ENCODE data around the gene ARID1B.
A peak's percentile ranks its signal among the peaks of the same experiment; 100 is the strongest.

The ARID1B gene

DNA sequence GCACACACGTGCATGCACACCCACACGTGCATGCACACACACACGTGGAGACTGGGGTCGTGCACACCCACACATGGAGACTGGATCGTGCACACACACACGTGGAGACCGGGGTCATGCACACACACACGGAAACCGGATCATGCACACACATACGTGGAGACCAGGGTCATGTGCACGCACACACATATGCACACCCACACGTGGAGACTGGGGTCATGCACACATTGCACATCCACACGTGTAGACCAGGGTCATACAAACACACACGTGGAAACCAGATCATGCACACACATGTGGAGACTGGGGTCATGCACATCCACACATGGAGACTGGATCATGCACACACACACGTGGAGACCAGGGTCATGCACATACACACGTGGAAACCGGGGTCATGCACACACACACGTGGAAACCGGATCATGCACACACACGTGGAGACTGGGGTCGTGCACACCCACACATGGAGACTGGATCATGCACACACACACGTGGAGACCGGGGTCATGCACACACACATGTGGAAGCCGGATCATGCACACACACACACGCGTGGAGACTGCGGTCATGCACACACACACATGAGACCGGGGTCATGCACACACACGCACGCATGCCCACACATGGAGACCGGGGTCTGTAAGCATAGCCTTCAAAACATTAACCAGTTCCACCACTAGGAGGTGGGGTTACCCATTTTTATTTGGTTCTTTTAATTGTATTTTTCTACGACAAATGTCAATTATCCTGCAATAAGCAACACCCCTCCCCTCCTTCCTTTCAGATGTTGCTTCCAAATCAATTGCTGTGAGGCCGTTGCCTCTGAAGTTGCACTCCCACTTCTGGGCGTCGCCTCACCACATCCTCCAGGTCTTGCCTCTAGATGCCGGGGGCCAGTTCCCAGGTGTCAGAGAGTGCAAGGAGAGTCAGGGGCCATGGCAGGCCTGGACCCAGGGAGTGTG lies 450.3 kb downstream of the ARID1B start:
- DNase-seq (ENCODE audit: low read depth), result no peak

DNA sequence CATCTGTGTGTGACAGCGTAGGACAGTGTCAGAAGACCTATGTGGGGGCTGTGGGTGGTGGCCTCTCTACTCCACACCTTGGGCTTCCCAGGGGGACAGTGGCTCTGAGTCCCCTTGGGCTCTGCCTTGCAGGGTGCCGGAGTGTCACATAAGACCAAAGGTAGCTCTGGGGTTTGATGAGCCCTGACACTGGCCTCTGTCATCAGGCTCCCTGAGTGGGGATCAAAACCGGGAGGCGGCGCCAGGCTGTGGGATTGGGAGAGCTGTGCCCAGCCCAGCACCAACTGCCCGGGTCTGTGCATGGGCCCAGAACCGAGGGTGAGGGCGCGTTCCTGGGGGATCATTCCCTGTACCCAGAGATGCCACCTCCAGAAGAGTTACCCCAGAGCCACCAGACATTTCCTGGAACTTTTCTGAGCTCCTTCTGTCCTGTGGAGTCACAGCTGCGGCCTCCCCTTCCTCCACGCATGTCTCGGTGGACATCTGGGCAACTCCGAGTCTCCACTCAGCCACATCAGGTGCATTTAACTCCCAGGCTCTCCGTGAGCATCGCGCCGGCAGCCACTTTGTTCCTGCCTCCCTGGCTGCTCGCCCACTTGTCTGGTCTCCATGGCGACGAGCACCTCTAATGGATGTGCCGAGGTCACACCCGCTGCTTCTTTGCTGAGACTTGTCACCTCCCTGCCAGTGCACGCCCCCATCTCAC lies 451.4 kb downstream of the ARID1B start:
- DNase-seq (ENCODE audit: low read depth), result no peak

DNA sequence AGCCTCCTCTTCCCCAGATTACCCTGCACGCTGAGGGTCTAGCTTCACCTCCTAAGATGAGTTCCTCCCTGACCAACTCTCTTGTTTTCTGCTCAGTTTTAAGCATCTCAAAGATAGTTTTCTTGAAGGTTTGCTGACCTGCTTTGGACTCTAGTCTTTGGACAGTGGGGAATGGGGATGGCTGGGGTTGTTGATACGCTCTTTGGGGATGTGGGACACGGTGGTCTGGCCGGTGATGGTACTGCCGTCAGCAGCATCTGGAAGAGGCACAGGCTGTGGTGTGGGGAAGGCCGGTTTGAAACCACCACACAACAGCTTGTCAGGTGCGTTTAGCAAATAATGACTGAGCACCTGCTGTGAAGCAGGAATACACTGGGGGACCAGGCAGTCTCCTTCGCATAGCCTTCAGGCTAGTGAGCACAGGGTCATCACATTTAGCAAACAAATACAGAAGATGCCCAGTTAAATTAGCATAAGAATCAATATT lies 452.0 kb downstream of the ARID1B start:
- DNase-seq (ENCODE audit: low read depth), result no peak

DNA sequence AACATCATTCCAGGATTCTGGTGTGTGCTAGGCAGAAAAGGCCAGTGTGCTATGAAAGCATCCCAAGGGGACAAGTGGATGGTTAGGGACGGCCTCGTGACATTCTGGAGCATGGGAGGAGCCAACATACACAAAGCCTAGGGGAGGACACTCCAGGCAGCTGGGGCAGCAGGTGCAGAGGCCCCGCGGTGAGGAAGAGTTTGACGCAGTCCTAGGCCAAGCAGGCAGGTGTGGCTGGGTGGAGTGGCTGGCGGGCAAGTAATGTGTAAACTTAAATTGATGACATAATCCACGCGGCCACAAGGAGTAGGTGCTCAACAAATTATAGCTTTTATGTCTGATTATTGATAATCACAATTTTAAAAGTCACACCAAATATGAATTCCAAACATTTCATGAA lies 452.5 kb downstream of the ARID1B start:
- DNase-seq (ENCODE audit: low read depth), result no peak

DNA sequence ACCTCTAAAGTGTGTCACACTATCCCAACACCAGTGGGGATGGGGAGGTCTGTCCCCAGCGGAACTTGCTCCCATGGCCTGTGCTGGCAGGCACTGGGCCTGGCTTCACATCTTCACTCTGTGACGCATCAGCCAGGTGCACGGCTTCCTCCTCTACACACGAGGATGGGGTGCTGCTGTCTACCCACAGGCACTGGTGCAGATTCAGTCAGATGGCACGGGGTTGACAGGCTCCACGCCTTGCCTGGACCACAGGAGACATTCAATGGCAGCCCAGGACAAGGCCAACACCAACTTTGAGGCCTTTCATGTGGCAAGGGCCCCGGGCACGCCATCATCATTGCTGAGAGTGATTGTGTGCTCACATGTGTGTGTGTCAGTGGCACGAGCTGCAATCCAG lies 453.7 kb downstream of the ARID1B start:
- DNase-seq (ENCODE audit: low read depth), result no peak

DNA sequence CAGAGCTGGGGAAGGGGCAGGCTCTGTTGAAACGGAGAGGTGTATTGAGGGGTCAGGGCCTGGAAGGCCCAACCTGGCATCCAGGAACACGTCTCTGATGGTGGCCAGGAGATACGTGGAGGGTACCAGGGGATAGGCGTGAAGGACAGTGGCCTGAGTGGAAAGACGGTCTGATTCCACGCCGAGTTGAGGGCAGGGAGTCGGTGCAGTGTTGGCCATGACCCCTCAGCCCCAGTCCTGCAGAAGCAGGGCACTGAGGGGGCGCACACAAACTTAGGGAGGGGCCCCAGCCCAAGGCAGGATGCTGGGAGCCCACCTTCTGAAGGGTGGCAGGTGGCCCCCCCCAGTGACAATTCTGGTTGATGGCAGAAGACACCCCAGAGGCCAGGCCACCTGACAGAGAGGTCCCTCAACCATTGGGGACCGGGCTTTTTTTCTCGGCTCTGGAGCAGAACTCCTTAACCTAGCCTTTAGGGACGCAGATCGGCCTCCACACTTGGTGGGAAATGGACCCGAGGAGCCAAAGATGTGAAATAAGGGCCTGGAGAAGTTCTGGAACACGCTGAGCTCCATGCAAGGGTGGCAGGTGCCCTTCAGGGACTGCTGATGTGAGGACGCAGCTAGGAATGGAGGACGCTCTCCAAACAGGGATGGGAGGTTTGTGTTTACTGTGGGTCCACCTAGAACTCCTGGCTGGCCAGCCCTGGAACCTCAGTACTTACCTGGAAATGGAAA lies 455.1 kb downstream of the ARID1B start:
- no peak for DNase-seq (ENCODE audit: low read depth)

DNA sequence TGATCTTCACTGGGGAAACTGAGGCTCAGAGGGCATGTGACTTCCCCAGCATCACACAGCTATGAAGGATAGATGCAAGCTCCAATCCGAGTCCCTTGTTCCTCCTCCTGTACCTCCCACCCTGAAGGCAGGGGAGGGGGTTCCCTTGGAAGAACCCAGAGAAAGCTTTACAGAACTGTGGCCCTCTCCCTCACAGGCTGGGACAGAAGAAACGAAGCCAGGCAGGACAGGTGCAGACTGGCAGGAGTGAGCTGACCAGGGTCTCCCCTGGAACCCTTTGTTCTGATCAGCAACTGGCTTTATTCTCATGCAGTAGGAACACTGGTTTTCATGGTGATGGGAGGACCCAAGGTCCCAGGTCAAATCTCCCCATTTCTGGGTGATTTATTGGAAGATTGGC lies 456.0 kb downstream of the ARID1B start:
- no peak for DNase-seq (ENCODE audit: low read depth)

DNA sequence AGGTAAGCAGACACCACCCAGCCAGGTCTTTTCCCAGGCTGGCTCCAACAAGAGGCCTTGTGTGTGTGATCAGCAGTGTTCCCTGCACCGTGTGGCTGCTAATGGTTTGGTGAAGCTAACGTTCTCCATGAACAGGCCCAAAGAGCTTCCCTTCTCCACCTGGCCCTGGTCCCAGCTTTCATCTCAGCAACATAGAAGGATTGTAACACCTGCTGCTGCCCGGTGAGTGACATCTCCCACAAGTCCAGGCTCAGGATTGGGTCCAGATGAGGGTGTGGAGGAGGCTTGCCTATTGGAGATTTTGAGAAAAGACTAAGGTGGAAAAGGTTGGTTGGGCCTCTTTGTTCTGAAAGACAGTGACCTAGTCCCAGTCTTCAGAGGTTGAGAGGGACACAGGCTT lies 456.5 kb downstream of the ARID1B start:
- DNase-seq (ENCODE audit: low read depth), result no peak

DNA sequence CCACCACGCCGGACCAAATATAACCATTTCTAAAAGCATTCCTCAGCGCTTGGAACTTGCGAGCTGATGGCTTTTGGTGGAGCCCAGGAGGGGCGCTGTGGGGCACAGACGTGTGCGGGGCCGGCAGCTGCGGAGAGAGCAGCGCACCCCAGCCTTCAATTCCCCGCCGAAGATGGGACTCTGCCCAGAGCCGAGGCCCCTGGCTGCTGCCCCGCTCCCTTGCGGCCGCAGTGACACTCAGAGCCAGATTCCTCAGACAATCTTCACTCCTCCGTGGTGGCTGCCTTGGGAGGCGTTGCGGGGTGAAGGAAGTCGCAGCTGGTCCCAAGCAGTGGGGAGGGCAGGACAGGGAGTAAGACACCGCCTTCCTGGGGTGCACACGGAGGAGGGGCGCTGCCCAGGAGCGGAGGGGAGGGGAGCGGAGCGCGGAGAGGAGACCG lies 458.4 kb downstream of the ARID1B start:
- DNase-seq (ENCODE audit: low read depth), result peak; percentile 20

DNA sequence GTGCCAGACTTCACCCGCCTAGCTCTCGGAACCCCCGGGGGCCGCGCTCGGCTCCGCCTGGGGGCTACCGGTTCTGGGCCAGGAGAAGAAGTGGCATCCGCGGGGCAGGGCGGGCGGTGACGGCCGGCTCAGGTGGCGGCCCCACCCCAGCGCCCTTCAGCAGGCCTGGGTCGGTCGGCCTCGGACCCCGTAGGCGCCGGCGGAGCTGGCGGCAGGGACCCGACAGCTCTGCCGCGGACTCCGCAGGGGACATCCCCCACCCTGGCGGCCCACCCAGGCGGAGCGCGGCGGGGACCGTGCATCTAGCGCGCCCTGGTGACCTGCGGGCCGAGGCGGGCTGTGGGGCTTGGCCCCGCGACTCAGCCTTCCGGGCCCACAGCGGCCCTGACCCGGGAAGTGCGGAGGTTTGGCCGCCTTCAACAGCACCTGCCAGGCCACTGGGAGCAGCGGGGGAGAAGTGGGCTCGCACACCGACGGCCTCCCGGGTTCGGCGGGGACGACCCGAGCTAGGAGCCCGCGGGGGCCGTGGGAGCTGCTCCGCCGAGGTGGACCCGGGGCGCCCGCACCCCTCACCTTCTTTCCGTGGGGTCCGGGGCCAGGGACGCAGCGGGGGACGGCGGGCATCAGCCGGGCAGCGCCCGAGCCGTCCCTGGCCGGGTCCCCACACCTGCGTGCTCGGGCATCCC lies 459.0 kb downstream of the ARID1B start:
- no peak for DNase-seq (ENCODE audit: low read depth)

DNA sequence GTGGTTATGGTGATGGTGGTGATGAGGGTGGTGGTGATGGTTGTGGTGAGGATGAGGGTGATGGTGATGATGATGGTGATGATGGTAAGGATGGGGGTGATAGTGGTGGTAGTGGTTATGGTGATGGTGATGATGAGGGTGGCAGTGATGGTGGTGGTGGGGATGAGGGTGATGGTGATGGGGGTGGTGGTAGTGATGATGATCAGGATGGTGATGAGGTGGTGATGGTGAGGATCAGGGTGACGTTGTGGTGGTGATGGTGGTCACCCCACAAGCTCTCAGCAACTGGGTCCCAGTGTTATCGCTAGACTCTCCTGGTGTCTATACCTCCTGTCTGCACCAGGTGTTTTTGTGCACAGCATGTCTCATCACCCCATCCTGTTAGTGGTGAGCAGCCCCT lies 461.2 kb downstream of the ARID1B start:
- DNase-seq (ENCODE audit: low read depth), result no peak

DNA sequence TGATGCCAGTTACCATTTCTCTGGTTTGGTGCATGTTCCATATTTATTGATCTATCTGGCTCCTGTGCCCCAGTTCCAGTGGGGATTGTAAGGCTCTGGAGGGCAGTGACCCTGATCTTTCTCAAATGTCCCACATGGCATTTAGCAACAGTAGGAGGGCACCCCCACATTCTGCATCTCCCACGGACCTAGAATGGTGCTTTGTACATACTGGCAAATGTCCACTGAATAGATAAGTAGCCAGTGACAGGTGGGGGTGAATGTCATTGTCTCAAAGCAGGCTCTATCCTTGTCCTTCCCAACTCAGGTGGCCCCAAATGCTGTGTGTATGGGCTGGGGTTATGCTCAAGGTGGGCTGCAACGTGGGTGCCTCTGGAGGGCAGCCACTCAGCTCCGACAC lies 462.0 kb downstream of the ARID1B start:
- no peak for DNase-seq (ENCODE audit: low read depth)

DNA sequence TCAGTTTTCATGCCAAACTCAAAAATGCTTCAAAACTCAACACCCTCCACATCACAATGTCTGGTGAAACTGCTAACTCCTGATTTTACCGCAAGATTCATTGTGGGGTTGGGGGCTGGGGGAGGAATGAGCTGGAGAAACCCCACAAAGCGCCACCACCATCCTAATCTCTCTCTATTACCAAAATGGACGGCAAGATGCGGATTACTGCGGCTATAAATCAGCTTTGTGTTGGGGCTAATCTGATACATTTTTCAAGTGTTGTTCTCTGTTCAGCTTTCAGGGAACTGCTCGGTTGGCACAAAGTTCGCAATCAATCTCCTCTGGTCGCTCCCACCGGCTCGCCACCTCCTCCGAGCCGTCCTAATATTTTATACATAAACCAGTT lies 462.5 kb downstream of the ARID1B start:
- no peak for DNase-seq (ENCODE audit: low read depth)

DNA sequence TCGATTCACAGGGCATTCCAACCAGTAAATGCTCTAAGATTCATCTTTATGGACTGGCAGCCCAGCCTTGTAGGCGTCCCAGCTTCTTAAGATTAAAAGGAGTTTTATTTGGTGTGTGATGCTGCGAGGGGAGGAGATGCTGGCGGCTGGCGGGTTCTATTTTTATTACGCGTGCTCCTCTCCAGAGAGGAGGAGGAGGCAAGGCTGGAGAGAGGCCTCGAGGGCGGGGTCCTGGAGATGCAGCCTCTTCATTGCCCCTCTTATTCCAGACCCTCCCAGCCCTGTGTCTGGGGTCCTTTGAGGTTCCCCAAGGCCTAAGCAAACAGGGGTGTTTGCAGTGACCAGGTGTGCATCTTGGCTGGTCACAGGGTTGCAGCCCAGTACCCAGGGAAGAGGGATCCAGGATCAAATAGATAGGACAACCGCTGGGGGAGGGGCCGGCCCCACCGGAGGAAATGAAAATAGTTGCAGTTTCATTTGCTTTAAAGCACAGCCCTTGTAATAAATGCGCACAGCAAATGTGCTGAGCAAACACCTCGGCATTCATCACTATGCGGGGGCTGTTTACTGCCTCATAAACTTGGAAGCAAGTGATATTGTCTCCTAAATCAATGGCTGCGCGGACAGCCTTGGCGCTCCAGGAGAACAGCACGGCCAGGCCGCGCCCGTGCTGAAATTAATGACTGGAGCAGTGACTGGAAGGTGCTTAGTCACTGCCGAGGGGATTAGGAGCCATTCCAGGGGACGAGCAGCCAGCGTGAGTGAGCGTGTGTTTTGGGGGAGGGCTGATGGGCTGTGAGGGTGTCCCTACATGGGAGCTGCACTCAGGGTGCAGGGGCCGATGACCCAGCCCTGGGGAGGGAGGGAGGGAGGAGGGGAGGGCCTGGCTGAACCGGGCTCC lies 463.1 kb downstream of the ARID1B start:
- DNase-seq (ENCODE audit: low read depth), result no peak

DNA sequence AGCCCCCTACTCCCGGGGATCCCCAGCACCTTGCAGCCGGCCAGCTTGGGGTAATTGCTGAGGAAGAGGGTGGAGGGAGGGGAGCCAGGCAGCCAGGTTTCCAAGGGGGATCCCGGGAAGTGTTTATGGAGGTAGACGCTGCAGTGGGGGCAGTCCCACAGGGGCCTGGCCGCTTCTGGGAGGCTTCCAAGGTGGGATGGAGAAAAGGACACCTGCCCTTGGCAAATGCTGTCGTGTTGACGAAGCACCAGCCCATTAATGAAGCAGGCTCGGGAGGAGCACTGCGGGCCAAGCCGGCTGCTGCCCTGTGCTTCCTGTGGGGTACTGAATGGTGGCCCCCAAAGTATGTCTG lies 463.8 kb downstream of the ARID1B start:
- DNase-seq (ENCODE audit: low read depth), result no peak

DNA sequence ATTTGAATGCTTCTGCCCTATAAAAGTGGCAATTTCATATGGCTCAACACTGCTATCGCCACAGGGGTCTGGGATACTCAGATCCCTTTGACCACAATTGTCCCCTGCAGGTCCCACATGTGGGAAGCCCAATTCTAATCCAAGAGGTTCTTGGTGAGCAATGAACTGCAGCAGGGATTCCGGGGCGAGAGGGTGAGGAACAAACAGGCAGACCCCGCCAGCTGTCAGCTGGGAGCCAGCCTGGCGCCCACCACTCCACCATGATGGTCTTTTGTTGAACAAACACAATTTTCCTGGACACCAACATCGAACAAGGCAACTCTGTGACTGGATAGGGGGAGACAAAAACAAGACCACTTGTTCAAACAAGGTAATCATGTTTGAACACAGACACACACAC lies 465.6 kb downstream of the ARID1B start:
- DNase-seq (ENCODE audit: low read depth), result no peak

DNA sequence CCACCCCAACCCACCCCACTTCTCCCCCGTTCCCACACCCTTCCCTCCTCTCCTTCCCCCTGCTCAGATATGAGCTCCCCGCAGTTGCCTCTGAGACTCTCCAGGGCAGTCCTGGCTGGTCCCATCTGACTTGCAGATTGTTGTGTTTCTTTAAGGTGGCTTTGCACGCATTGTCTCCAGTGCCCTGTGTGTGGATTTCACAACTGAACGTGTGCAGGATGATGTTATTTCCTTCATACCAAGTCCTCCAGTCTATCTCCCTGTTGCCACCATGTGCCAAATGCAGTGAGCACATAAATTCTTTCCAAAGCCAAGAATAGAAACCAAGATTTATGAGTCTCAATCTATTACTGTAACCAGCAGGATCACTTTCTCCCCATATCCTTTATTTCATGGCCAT lies 467.0 kb downstream of the ARID1B start:
- peak; percentile 38 for DNase-seq (ENCODE audit: low read depth)

DNA sequence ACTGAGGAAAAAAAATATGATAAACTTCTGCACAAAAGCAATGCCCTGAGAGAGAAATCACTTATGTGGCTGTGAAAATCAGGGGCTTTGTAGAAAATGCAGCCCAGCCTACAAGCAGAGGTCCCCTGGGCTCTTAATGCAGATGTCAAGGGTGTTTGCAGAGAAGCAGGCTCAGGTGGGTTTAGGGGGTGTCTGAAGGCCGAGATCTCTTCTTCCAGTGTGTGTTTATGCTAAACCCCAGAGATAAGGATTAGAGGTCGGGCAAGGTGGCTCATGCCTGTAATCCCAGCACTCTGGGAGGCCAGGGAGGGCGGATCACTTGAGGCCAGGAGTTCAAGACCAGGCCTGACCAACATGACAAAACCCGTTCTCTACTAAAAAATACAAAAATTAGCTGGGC lies 467.6 kb downstream of the ARID1B start:
- no peak for DNase-seq (ENCODE audit: low read depth)

DNA sequence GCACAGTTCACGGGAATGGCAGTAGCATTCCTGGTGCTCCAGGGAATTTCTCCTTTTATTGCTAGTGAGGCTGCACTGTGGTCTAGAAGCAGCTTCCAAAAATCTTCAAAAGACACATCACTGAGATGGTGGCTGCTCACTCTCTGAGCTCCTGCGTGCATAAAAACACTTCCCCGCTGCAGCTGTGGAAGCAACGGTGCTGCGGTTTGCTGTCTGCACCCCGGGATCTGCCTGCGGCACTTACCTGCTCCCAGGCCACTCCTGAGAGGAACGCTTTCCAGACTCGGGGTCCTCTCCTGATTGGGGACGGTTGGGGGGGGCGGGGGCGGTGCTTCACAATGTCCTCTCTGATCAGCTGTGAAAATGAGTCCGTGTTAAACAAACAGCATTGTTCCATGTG lies 468.3 kb downstream of the ARID1B start:
- no peak for DNase-seq (ENCODE audit: low read depth)

DNA sequence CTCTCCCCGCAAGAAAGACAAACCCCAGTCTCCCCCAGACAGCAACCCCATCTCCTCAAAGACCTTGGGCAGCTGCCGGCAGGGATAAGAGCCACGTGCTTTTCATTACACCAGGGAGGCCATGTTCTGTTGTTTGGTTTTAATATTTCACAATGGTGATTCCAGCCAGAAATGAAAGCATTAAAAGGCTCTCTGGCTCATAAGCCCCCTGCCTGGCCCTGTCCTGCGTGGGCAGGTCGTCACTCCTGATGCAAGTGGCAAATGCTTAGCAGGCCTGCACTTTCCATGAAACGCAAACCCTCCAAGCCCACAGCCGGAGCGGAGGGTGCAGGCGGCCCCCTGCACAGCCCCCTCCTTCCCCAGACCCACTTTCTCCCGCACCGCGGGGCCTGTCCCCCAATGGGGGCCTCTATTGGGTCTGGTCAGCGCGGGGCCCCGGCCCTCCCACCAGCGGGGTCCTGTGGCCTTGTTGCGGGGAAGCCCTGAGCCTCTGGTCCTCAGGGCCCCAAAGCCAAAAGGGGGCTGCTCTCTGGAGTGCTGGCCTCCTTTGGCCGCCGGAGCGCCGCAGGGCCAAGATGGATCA lies 469.0 kb downstream of the ARID1B start:
- DNase-seq (ENCODE audit: low read depth), result peak; percentile 43

Measured in fibroblast of the conjunctiva (primary cell).